OCI-LY1 (cell line): ENCODE measurements around the gene KHDRBS2.

Experiments
- CTCF ChIP-seq: fragments of 200-600 bp; sonication (generic), shearing (Covaris generic); IDR thresholded peaks from 2 replicates; pipeline ENCODE4 v1.5.1; 2017; ENCODE audit warnings: mild to moderate bottlenecking, antibody characterized with exemption, low read length, moderate library complexity, mixed read lengths
- EZH2 ChIP-seq: fragments of 200-600 bp; sonication (generic), shearing (Covaris generic); IDR thresholded peaks from 2 replicates; pipeline ENCODE4 v1.8.0; 2017; ENCODE audit warnings: borderline replicate concordance, mixed run types, mild to moderate bottlenecking, antibody characterized with exemption, low read length, moderate library complexity, mixed read lengths

DNA sequence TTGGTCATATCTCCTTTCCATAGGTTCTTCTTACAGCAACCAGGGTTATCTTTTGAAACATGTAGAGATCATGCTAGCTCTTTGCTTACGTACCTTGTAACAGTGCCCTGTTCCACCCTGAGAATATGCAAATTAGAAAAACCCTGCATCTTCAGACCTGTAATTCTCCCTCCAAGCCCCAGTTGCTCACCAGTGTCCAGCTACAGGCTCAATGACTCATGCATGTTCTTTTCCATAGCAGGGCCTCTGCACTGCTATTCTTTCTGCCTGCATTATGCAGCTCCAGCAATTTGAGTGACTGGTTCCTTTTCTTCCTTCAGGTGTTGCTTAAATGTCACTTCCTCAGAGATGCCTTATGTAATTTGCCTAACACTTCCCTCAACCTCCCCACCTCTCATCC is 636.2 kb downstream of the KHDRBS2 start:
- TF ChIP-seq EZH2 = no peak
- TF ChIP-seq CTCF = no peak
